ENCODE measurements around the gene PPP1R36.
A peak's percentile ranks its signal among the peaks of the same experiment; 100 is the strongest.
"Not testable (repeated sequence)": the region's sequence is repeated elsewhere in the genome, so short reads cannot be mapped to it uniquely, and the experiment has no call there.

The PPP1R36 gene

DNA sequence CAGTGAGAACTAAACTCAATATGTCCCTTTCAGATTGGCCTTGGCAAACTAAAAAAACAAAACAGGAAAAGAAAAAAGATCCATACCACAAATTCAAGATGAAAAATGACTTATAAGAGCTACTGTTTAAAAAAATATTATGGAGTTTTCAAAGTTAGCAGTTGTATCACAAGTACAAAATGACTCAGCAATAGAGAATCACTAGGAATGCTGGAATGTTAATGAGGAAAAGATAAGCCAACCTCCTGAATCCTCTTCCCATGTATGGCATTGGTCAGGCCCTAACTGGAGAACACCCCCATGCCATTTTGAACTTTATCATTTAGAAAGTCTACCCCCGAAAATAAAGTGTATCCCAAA is 62.2 kb downstream of the PPP1R36 start:
- DNase-seq (ENCODE audit: low spot score), result no peak

- DNase-seq (ENCODE audit: low spot score), result no peak
Measured at GRCh38 chr14:64612971-64613666, 63.4 kb downstream of the PPP1R36 start.

DNA sequence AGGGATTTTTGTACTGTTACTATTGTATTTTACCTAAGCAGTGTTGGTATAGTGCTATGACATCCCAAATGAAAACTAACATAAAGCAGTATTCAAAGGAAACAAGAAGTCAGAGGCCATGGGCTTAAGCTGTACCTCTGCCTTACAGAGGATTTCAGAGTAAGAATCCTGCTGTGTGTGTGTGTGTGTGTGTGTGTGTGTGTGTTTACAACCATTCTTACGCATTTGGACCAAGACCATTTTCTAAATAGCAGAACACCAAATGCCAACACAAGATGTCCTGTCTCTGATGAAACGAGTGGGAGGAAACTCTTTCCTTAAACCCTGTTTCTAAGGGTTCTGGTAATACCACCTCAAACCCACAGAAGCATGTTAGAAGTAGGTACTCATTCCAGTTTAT is 64.4 kb downstream of the PPP1R36 start:
- no peak for DNase-seq (ENCODE audit: low spot score)

GRCh38 chr14:64614805-64615391 is 65.1 kb downstream of the PPP1R36 start:
- DNase-seq (ENCODE audit: low spot score), result no peak

DNA sequence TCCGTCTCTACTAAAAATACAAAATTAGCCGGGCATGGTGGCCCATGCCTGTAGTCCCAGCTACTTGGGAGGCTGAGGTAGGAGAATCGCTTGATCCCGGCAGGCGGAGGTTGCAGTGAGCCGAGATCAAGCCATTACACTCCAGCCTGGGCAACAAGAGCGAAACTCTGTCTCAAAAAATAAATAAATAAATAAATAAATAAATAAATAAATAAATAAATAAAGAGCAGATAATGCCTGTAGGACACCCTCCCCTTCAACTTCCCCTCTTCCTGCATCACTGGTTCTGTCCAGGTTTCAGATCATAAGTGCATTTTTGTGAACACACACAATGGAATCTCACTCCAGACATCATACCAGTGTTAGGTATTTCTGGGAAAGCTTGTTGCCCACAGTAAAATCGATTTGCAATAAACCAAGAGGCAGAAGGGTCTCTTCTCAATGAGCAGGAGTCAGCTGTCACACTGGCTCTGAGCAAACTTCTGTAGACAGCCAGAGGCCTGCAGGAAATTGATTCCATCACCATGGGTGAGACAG is 68.2 kb downstream of the PPP1R36 start:
- DNase-seq (ENCODE audit: low spot score), result not testable (repeated sequence)

- no peak for DNase-seq (ENCODE audit: low spot score)
Measured at GRCh38 chr14:64620910-64621309, 71.1 kb downstream of the PPP1R36 start.

DNA sequence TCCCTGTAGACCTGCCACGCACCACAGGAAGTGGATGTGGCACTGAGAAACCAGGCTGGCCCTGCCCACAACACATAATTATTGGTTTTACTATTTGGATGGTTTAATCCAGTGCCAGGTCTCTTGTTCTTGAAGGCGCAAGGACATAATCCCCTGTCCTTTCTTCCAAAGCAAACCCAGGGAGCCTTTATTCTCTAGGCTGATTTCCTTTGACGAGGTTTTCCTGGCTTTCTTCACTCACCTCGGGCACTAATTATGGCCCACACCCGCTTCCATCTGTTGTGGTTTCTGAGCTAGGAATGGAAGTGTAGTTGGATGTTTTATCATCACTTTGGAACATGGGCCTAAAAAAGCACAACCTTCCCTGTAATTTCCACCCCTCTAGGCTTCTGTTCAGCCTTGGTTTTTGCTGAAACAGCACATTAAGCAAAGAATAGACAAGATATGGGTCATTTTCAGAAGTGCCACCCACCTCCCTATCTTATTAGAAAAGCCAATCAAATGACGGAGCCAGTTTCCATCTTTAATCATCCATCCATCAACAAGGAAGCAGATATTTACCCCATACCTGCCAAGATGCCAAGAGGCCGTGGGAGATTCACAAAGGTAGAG is 73.9 kb downstream of the PPP1R36 start:
- DNase-seq (ENCODE audit: low spot score), result no peak

- no peak for DNase-seq (ENCODE audit: low spot score)
Measured at GRCh38 chr14:64625386-64626232, 75.8 kb downstream of the PPP1R36 start.

DNA sequence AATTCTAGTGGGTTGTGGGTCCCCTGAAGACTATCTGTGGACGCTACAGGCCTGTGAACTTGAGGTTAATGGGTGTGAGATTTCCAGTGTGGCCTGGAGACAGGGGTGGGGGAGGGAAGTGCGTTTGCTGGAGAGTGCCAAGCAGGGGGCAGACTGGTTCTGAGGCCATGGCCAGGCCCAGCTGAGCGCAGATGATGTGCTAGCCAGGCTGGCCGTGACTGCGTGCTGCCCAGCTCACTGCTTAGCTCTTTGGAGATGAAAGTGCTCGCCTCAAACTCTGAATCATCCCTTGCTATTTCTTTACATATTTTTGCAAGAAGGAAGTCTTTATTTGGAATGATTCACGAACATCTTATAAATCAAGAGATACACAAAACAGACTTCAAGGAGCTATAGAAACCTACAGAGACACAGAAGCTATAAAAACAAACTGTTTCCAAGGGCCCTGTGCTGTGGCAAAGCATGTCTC is 79.2 kb downstream of the PPP1R36 start:
- no peak for DNase-seq (ENCODE audit: low spot score)

- no peak for DNase-seq (ENCODE audit: low spot score)
Measured at GRCh38 chr14:64630778-64631177, 81.0 kb downstream of the PPP1R36 start.

- not testable (repeated sequence) for DNase-seq (ENCODE audit: low spot score)
Measured at GRCh38 chr14:64631222-64631621, 81.5 kb downstream of the PPP1R36 start.

DNA sequence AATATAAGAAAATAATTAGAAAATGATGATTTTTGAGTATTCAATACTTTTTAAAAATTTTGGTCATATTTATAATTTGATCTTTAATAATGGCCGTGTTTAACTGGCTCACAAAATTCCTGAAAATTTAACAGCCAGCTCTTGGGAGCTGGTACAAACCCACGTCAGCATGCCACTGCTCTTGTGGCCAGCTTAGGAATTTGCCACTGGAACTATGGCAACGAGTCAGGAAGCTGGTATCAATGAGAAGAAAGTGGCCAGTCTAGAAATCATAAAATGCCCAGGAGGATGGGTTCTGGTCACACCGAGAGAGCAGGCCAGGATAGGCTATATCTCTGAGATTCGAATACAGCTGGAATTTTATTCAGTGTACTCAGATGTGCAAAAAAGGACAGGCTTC is 82.3 kb downstream of the PPP1R36 start:
- no peak for DNase-seq (ENCODE audit: low spot score)

- DNase-seq (ENCODE audit: low spot score), result no peak
Measured at GRCh38 chr14:64634558-64634957, 84.8 kb downstream of the PPP1R36 start.

DNA sequence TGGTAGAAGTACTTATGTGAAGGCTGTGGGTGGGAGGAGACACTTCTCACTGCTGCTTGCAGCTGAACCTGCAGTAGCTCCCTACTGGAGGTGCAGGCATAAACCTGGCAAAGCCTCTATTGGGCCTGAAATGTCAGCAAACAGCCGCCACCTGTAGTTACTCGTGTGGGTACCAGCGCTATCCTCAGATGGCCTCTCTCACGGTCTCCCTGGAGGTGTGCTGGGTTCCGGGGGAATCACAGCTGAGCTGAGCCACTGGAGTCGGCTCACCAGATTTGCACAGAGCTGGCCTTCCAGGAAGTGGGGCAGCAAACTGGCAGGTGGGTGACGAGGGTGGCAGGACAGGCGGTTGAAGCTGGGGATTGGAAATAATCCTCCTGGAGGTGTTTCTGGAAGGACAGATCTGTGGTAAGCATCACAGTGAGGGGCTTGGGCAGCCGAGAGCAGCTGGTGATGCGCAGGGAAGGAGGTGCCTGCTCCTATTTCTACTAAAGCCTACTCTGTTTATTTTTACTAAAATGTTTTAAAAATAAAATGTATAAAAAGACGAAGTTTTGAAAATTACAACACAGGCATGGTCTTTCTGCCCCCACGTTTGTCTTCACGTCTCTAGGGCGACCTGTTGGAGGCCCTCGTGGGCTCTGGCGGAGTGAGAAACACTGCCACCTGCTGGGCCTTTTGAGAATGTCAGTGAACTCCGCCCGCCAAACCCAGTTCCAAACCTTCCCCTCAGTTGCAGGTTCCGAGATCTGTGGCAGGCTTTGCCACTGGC is 86.6 kb downstream of the PPP1R36 start:
- peak; percentile 74 for DNase-seq (ENCODE audit: low spot score)

DNA sequence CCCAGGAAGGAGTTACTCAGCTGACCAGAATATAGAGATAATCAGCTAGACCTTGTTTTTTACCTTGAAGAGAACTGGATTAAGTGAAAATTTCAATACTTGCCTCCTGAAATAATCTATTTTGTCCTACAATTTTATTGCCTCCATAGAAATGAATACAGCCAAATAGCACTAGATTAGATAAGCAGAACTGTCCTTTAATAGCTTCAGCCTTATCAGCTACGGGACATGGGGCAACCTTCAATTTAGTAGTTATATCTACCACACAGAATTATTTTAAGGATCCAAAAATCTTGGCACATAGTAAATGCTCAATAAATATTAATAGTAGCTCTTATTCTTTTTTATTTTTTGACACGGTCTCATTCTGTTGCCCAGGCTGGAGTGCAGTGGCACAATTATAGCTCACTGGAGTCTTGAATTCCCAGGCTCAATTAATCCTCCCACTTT is 87.2 kb downstream of the PPP1R36 start:
- DNase-seq (ENCODE audit: low spot score), result no peak

DNA sequence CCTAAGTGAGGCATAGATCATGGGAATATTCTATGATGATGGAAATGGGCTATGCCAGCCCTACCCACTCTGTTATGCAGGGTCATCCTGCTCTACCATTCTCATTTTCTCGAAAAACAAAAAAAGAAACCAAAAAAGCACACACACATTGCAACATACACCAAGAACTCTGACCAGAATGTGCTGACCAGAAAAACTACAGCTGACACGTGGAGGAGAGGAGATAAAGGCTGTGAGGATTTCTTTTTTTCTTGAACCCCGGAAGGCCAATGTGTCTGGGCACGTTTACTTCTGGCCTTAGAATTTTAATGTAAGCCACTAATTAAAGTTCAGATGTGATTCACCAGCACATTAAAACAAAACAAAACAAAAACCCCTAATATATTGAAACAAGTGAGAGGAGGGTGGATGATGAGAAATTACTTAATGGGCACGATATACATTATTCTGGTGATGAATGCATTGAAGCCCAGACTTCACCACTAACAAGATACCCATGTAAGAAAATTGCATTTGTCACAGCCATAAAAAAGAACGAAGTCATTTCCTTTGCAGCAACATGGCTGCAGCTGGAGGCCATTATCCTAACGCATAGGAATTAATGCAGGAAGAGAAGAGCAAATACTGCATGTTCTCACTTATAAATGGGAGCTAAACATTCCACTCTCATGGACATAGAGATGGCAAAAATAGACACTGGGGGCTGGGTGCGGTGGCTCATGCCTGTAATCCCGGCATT is 88.1 kb downstream of the PPP1R36 start:
- no peak for DNase-seq (ENCODE audit: low spot score)

- no peak for DNase-seq (ENCODE audit: low spot score)
Measured at GRCh38 chr14:64638625-64639024, 88.9 kb downstream of the PPP1R36 start.
